LNCAP (cell line): ENCODE data around the gene MPP1.

Experiments
- TF ChIP-seq, protein P1 (sequence below): fragments of 450-650 bp; IDR thresholded peaks from 2 replicates; pipeline ENCODE4 v1.5.1; 2017; ENCODE audit warnings: mild to moderate bottlenecking

MPP1 gene

DNA sequence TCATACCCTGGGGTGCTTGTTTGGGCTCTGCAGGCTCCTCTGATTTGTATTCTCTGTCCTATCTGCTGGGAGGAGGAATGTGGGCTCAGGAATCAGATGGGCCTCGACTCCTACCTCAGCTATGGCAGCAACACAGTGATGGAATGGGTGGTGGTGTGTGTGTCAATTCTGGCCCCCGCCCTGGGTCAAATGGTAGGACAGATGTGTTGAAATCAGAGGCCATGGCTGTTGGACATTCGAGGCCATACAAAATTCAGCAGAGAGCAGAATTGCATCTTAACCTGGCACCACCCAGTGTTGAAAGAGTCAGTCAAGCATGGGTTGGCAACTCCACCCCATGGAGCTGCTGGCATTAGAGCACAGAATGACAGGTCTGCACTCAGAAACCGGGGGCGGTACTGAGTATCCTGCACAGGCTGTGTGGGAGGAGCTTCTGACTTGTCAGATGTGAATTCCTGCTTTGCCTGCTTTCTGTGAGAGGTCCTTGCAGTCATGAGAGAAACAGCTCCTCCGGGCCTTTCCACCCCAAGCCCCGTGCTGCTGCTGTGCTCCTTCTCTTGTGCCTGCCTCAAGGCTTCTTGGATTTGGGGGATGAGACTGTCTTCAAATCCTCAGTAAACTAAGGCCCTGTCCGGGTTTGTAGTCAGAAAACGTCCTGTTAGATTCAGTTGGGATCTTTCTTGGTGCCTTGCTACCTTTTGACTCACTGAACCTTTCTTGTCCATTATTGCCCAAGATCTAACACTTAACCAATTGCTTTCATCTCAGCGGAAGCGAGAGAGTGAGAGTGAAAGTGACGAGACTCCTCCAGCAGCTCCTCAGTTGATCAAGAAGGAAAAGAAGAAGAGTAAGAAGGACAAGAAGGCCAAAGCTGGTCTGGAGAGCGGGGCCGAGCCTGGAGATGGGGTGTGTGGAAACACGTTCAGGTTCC lies 29.6 kb downstream of the MPP1 start:
- TF ChIP-seq, protein P1, sequence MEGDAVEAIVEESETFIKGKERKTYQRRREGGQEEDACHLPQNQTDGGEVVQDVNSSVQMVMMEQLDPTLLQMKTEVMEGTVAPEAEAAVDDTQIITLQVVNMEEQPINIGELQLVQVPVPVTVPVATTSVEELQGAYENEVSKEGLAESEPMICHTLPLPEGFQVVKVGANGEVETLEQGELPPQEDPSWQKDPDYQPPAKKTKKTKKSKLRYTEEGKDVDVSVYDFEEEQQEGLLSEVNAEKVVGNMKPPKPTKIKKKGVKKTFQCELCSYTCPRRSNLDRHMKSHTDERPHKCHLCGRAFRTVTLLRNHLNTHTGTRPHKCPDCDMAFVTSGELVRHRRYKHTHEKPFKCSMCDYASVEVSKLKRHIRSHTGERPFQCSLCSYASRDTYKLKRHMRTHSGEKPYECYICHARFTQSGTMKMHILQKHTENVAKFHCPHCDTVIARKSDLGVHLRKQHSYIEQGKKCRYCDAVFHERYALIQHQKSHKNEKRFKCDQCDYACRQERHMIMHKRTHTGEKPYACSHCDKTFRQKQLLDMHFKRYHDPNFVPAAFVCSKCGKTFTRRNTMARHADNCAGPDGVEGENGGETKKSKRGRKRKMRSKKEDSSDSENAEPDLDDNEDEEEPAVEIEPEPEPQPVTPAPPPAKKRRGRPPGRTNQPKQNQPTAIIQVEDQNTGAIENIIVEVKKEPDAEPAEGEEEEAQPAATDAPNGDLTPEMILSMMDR = no peak

DNA sequence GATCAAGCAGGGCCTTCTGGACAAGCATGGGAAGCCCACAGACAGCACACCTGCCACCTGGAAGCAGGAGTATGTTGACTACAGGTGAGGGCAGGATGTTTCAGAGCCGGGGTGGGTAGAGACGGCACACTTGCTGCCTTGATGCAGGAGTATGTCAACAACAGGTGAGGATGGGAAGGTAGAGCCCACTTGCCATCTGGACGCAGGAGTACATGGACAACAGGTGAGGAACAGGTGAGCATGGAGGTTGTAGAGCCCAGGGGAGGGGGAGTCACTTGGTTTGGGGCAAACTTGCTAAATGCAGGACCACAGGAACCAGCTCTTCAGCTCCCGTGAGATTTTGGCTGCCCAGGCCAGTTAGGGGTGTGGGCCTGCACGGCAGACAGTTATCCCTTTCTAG lies 30.7 kb downstream of the MPP1 start:
- TF ChIP-seq, protein P1 = no peak

DNA sequence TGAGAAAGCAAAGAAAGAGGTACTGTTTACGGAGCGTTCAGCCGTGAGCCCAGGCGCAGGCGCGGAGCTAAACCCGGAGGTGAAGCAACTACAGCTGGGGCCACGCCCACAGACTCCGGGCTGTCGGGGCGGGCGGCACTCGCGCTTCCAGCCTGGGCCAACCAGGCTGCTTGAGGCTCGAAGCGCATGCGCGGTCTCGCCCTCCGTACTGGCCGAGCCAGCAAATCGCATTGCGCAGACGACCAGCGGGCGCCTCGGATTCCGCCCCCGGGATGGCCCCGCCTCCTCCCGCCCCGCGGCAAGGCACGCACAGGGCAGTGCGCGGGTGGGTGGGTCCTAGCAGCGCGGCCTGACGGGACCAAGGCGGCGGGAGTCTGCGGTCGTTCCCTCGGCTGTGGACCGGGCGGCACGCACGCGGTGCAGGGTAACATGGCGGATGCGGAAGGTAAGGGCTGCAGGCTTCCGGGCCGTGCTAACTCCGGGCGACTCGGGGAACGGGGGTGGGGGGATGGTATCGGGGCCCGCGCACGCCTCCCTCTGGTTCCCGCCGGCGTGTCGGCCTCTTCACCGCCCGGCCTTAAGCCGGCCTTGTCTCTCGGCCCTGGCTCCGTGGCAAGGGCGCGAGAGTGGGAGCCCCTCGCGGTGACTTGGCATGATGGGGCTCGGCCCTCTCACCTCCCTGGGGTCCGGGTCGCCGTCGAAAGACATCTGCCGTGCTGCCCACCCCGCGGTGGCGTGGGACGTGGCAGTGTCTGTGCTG lies 42.6 kb downstream of the MPP1 start, which contains the start of gene DKC1:
Gene DKC1, plus strand, starts transcription at position 328 of the 760 bp plus-strand sequence. Its CDS starts 102 bp downstream, at position 430.
- TF ChIP-seq, protein P1 = no peak

DNA sequence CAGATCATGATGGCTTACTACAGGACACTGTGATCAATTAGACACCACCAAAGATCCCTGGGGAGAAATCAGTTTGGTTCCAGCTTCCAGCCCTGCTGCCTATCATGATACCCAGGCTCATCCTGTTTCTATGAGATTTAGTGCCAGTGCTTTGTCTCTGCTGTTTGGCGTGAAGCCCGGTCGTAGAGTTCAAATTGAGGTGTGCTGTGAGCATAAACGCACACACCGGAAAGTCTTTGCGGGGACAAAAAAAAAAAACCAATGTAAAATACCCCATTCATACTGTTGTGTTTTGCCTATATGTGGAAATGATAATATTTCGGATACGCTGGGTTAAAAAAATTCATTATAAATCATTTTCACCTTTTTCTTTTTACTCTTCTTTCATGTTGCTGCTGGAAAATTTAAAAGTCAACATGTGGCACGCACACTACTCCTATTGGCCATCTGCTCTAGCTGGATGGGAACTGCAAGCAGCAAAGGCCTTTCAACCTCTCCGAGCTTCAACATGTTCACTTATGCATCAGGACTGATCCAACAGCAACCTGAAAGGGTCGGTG lies 43.2 kb downstream of the MPP1 start:
- TF ChIP-seq, protein P1 = no peak

DNA sequence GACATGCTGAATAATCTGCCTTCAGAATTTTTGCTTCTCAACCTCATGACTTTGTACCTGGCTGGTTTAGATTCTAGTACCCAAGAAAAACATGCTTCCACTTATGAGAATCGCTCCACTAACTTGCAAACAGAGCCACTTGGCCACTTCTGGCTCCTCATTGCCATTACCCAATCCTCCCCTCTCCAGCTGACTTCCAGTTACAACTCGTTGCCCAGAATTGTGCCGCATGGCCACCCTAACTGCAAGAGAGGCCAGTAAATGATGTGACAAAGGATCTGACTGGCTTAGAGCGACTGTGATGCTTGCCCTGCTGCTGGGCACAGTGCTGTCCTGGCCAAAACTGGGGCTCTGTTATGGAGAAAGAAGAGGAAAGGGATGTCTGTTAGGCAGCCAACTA lies 46.6 kb downstream of the MPP1 start:
- TF ChIP-seq, protein P1 = no peak

DNA sequence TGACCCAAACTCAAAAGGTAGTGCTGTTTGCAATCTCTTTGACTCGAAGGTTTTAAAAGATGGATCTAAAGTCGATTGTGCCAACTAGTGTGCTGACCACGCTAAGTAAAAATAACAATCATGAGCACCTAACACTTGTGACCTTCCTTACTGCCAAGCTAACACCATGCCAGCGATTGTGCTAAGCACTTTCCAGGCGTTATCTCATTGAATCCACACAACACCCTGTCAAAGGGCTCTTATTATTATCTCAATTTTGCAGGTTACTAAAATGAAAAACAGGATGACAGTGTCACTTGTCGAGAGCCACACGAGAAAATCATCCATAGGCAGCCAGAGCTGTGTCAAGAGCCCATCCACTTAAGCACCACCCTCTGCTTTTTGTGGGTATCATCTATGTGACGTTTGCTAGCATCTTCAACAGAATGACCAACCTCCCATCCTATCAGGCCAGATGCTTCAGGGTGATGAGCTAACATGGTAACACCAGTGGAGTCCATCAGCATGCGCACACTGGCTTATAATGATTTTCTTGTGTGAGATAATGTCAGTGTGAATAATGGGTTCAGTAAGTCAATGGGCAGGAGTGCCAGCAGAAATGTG lies 53.5 kb downstream of the MPP1 start:
- TF ChIP-seq, protein P1 = no peak

DNA sequence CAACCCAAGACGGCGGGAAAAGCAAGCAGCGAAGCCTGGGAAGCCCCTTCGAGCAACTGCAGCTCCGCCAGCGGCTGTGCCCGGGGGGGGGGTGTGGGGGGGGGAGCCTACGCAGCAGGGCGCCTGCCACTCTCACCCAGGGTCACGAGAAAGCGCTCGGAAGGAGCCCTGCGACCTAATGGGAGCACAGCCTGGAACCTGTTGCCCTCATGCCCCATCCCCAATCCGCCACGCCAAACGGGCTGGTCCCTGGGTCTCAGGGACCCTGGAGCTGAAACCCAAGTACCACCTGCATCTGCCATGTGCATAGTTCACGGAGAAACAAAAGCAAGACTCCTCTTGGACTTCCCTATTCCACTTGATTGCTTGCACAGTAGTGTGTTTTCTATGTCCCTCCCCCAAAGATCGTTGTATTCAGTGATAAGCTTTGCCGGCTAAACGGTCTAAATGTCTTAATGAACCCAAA lies 54.0 kb downstream of the MPP1 start:
- TF ChIP-seq, protein P1 = no peak
